A549 treated with CpdA at 1 μM for 4 hours (cell line): Measurements from ENCODE around the gene TMEM51. TPM values are rescaled to one million over a fixed set of nuclear protein-coding genes. Genes with fewer than 3 reads are reported as not detected.

ENCODE experiments used
- total RNA-seq: library from RNA; stranded (reverse); fragments of 200-300 nt; extraction: Qiagen RNA extraction; gene quantifications from 5 replicates; pipeline ENCODE4 v1.2.3, GENCODE V29; 2022; ENCODE audit warnings: low read depth

Gene TMEM51, protein sequence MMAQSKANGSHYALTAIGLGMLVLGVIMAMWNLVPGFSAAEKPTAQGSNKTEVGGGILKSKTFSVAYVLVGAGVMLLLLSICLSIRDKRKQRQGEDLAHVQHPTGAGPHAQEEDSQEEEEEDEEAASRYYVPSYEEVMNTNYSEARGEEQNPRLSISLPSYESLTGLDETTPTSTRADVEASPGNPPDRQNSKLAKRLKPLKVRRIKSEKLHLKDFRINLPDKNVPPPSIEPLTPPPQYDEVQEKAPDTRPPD
- 38.4 to 44.7 TPM (median 43.3 TPM) in 5 replicates for total RNA-seq

DNA sequence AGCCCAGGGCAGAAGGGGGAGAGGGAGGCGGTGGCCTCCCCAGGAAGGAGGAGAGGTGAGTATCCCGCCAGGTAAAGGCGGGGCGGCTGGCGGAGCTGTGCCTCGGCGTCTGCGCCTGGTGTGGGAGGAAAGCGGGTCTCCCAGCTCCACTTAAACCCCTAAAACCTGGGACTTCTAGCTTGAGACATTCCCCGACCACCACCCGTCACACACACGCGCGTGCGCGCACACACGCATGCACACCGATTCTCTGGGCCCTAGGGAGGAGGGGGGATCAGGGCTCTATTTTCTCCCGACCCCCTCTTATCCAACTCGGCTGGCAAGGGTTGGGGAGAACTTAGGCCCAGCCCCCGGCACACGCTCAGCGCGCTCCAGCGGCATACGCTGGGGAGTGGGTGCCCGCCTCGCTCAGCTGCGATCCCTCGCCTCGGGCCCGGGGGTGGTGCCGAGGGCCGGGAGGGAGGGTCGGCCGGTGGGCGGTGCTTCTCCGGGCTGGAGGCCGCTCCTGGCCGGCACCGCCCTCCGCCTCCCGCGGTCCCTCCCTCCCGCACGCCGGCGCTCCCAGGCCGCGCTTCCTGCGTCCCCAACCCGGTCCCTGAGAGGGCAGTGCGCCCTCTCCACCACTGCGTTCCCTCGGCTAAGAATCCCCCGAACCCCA is at the start of gene TMEM51:
Gene TMEM51, plus strand, starts transcription at position 564 of the 658 bp plus-strand sequence. CDS start 61,341 bp downstream, outside the sequence.

DNA sequence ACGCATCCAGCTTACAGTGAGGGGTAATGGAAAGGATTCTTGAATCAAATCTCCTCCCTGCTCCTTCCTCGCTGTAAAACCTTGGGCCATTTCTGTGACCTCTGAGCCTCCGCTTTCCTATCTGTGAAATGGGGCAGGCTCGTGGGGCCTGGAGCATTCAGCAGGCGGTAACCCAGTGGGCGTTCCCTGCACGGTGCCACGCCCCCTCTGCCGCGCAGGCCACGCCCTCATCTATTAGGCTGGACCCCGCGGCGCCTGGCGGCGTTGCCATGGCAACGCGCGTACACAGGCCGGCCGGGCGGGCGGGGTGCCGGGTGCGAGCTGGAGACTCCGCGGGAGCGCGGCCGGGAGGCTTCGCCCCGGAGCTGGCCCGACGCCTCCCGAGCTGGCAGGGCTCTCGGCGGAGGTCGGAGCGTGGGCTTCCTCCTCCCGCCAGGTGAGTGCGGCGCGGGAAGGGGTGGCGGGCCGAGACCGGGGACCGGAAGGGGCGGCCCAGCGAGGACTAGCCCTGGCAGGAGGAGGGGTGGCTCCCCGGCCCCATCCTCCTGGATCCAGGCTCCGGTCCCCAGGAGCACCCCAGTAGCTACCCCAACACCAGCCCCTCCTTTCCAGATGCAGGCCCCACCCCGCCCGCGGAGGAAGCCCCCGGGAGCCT is 93.5 kb downstream of the TMEM51 start, which contains the start of gene FHAD1:
Gene FHAD1, plus strand, starts transcription at position 264 of the 655 bp plus-strand sequence. CDS start 4,562 bp downstream, outside the sequence.

Other genes with a start within 250 kb of the TMEM51 start
- 0.46 to 0.78 TPM (median 0.69 TPM) in 5 replicates for gene FHAD1, start 93.5 kb downstream of the TMEM51 start, total RNA-seq